RWPE2 (cell line): ENCODE data around the gene PGBD4.

Experiments
- ATAC-seq: fragments of 200-7000 bp; cut with Tn5 transposase; 3 replicates; pipeline ENCODE4 v1.9.1; 2021; ENCODE audit warnings: low read depth
- DNase-seq: peaks from one replicate; pipeline ENCODE4 v3.0.0-alpha.2; 2020; ENCODE audit warnings: low spot score
- H3K27ac ChIP-seq: fragments of 450-650 bp; 2 replicates; pipeline ENCODE4 v1.5.1; 2017; ENCODE audit warnings: mild to moderate bottlenecking; ENCODE audit not compliant: poor library complexity, severe bottlenecking
- H3K27me3 ChIP-seq: fragments of 250-450 bp; sonication (Bioruptor Pico); 2 replicates; pipeline ENCODE4 v1.5.1; 2021; ENCODE audit warnings: mild to moderate bottlenecking, moderate library complexity; ENCODE audit not compliant: insufficient read depth, poor library complexity, severe bottlenecking
- H3K36me3 ChIP-seq: fragments of 250-450 bp; sonication (Bioruptor Pico); 2 replicates; pipeline ENCODE4 v1.5.1; 2020; ENCODE audit warnings: low read depth, mild to moderate bottlenecking, moderate library complexity
- H3K4me1 ChIP-seq: fragments of 250-450 bp; sonication (Bioruptor Pico); 2 replicates; pipeline ENCODE4 v1.5.1; 2021; ENCODE audit warnings: mild to moderate bottlenecking, moderate library complexity; ENCODE audit not compliant: insufficient read depth, poor library complexity, severe bottlenecking
- H3K4me3 ChIP-seq: fragments of 250-450 bp; sonication (Bioruptor Pico); 2 replicates; pipeline ENCODE4 v1.5.1; 2021; ENCODE audit warnings: mild to moderate bottlenecking, moderate library complexity; ENCODE audit not compliant: severe bottlenecking
- H3K9me3 ChIP-seq: fragments of 250-450 bp; sonication (Bioruptor Pico); 2 replicates; pipeline ENCODE4 v1.5.1; 2021; ENCODE audit warnings: mild to moderate bottlenecking, moderate library complexity; ENCODE audit not compliant: severe bottlenecking
- CTCF ChIP-seq: fragments of 450-650 bp; IDR thresholded peaks from one replicate; pipeline ENCODE4 v1.5.1; 2017; ENCODE audit warnings: mild to moderate bottlenecking, moderate library complexity; ENCODE audit not compliant: poor library complexity, severe bottlenecking

Gene PGBD4

GRCh38 chr15:34107315-34107714 lies 5.4 kb downstream of the PGBD4 start:
- no peak for TF ChIP-seq CTCF
- no peaks in the 10 kb centered on the region for H3K9me3 ChIP-seq
- H3K4me3 ChIP-seq: no peak overlapping the region
- no peak for DNase-seq
- no peaks in the 10 kb centered on the region for H3K27me3 ChIP-seq
- H3K36me3 ChIP-seq: 0 out of 2 replicates have a peak, but pooled peaks cover 3% of the 10 kb centered on the region
- H3K4me1 ChIP-seq: no peaks in the 10 kb centered on the region
- ATAC-seq: no peak
- no peak overlapping the region for H3K27ac ChIP-seq

- no peaks in the 10 kb centered on the region for H3K9me3 ChIP-seq
- DNase-seq: no peak
- peak; percentile 71; the same call in 2 of the 3 replicates for ATAC-seq
- no peaks in the 10 kb centered on the region for H3K27me3 ChIP-seq
- no peak overlapping the region for H3K4me3 ChIP-seq
- no peaks in the 10 kb centered on the region for H3K4me1 ChIP-seq
- no peaks in the 10 kb centered on the region for H3K36me3 ChIP-seq
- peak; percentile 99 for TF ChIP-seq CTCF
- H3K27ac ChIP-seq: no peak overlapping the region
These were observed 8.1 kb downstream of the PGBD4 start for GRCh38 chr15:34109797-34110663.

GRCh38 chr15:34111488-34111887 lies 9.6 kb downstream of the PGBD4 start:
- TF ChIP-seq CTCF: no peak
- DNase-seq: no peak
- Histone ChIP-seq H3K27ac (no peak overlapping the region), H3K4me1 (no peaks in the 10 kb centered on the region), H3K9me3 (no peaks in the 10 kb centered on the region), H3K36me3 (no peaks in the 10 kb centered on the region), H3K4me3 (no peak overlapping the region), H3K27me3 (no peaks in the 10 kb centered on the region)
- no peak for ATAC-seq

- Histone ChIP-seq H3K4me3 (no peak overlapping the region), H3K27ac (no peak overlapping the region), H3K9me3 (no peaks in the 10 kb centered on the region), H3K4me1 (no peaks in the 10 kb centered on the region), H3K36me3 (no peaks in the 10 kb centered on the region), H3K27me3 (no peaks in the 10 kb centered on the region)
- no peak for TF ChIP-seq CTCF
- DNase-seq (no peak), ATAC-seq (no peak)
These were observed 12.3 kb downstream of the PGBD4 start for GRCh38 chr15:34114215-34114614.

- Histone ChIP-seq H3K36me3 (no peaks in the 10 kb centered on the region), H3K9me3 (no peaks in the 10 kb centered on the region), H3K27me3 (no peaks in the 10 kb centered on the region), H3K4me3 (no peak overlapping the region), H3K27ac (no peak overlapping the region), H3K4me1 (no peaks in the 10 kb centered on the region)
- no peak for ATAC-seq
- TF ChIP-seq CTCF: no peak
- no peak for DNase-seq
These were observed 12.9 kb downstream of the PGBD4 start for GRCh38 chr15:34114739-34115138.
